HS-5 (cell line): ENCODE measurements around the gene PCGF2.
A peak's percentile ranks its signal among the peaks of the same experiment; 100 is the strongest.
"Not testable (repeated sequence)": the region's sequence is repeated elsewhere in the genome, so short reads cannot be mapped to it uniquely, and the experiment has no call there.

ENCODE experiments used
- DNase-seq: peaks from one replicate; pipeline ENCODE4 v3.0.0-alpha.2; 2012; ENCODE audit warnings: low read depth

The PCGF2 gene

GRCh38 chr17:38748149-38748891 is at the start of gene PCGF2:
PCGF2 (minus strand) TSS chr17:38748336; CDS start chr17:38740402, 7,934 bp downstream.
- peak; percentile 52 for DNase-seq

GRCh38 chr17:38797828-38798227 is 49.7 kb upstream of the PCGF2 start:
- no peak for DNase-seq

- DNase-seq = no peak
These were observed 49.0 kb upstream of the PCGF2 start for GRCh38 chr17:38797158-38797490.

- DNase-seq = no peak
These were observed 48.5 kb upstream of the PCGF2 start for GRCh38 chr17:38796451-38797157.

- no peak for DNase-seq
These were observed 46.1 kb upstream of the PCGF2 start for GRCh38 chr17:38794221-38794620.

GRCh38 chr17:38791162-38791561 is 43.0 kb upstream of the PCGF2 start:
- no peak for DNase-seq

- not testable (repeated sequence) for DNase-seq
These were observed 42.1 kb upstream of the PCGF2 start for GRCh38 chr17:38790148-38790707.

GRCh38 chr17:38789185-38789584 is 41.0 kb upstream of the PCGF2 start:
- DNase-seq = no peak

- not testable (repeated sequence) for DNase-seq
These were observed 39.9 kb upstream of the PCGF2 start for GRCh38 chr17:38787999-38788398.

GRCh38 chr17:38786372-38786771 is 38.2 kb upstream of the PCGF2 start:
- no peak for DNase-seq

- no peak for DNase-seq
These were observed 35.1 kb upstream of the PCGF2 start for GRCh38 chr17:38783227-38783626.

- no peak for DNase-seq
These were observed 32.0 kb upstream of the PCGF2 start for GRCh38 chr17:38779965-38780752.

- DNase-seq = no peak
These were observed 29.6 kb upstream of the PCGF2 start for GRCh38 chr17:38777641-38778250.

- no peak for DNase-seq
These were observed 25.1 kb upstream of the PCGF2 start for GRCh38 chr17:38773258-38773657.

GRCh38 chr17:38768417-38768816 is 20.3 kb upstream of the PCGF2 start:
- DNase-seq = no peak

- no peak for DNase-seq
These were observed 18.2 kb upstream of the PCGF2 start for GRCh38 chr17:38766341-38766740.

- no peak for DNase-seq
These were observed 14.1 kb upstream of the PCGF2 start for GRCh38 chr17:38762231-38762630.

GRCh38 chr17:38761612-38762011 is 13.5 kb upstream of the PCGF2 start:
- no peak for DNase-seq

GRCh38 chr17:38753071-38753506 is 5.0 kb upstream of the PCGF2 start:
- DNase-seq = no peak

- peak; percentile 96 for DNase-seq
These were observed 4.4 kb upstream of the PCGF2 start, which contains the start of gene PSMB3 for GRCh38 chr17:38752308-38753070. PSMB3 (plus strand) TSS chr17:38752741; CDS start chr17:38752827, 86 bp downstream.

- peak; percentile 56 for DNase-seq
These were observed 3.7 kb upstream of the PCGF2 start for GRCh38 chr17:38751808-38752307.
